ENCODE data around the gene PTPRE. TPM values are rescaled to one million over a fixed set of nuclear protein-coding genes. Genes with fewer than 3 reads are reported as not detected.

The PTPRE gene
- total RNA-seq, 1 donor from 2014 or later, result 20.9 TPM

DNA sequence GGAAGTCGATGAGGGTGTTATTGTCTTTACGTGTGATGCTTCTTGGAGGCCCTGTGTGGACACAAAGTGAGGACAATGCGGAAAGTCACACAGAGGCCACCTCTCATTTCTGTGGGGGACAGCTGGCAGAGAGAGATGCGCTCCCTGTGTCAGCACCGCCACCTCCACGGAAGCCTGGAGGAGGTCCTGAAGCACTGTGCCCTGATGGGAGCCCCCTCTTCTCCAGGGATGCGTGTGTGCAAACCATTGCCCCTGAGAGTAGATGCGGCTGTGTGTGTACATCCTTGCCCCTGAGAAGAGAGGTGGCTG is 2.0 kb downstream of the PTPRE start:
- DNase-seq, result no peak

DNA sequence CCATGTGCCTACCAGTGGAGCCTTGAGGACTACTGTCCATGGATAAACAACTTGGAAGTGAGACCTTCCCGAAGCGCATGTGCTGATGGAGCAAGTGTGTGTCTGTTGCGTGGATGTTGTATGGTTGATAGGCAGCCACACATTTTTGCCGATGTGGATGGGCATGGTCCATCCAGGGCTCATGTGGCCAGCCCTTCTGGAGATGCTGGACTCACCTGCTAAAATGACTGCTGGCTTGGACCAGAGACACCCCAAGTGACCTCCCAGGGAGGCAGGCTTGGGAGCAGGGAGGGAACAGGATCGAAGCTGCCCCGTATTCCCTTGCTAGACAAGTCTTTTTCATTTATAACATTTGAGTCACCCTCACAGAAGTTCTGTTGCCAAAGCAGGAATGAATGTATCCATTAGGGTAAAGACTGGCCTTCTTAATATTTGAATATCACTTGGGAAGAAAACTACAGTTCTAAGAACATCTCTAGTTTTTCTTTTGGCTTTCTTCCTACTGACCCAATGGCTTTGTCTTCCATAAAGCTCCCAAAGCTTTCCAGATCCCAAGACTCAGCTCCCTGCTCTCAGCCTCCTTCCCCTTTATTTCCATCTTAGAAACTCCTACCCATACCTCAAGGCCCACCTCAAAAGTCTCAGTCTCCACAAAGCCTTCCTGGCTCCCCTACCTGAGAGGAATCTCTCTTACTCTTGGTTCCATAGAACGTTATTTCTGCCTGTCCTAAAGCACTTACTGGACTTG is 3.0 kb downstream of the PTPRE start:
- no peak for DNase-seq

DNA sequence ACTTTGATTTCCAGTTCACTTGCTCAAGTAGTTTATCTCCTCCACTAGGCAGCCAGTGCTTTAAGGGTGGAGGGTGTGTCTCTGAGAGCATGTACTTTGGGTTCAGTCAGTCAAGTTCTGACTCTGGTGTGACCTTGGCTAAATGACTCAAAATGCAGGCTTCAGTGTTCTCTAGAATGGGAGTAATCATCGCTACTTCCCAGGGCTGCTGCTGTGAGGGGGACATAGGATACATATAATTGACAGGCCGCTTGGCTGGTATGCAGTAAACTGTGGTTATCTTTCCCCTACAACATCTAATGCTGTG is 3.5 kb downstream of the PTPRE start:
- no peak for DNase-seq

DNA sequence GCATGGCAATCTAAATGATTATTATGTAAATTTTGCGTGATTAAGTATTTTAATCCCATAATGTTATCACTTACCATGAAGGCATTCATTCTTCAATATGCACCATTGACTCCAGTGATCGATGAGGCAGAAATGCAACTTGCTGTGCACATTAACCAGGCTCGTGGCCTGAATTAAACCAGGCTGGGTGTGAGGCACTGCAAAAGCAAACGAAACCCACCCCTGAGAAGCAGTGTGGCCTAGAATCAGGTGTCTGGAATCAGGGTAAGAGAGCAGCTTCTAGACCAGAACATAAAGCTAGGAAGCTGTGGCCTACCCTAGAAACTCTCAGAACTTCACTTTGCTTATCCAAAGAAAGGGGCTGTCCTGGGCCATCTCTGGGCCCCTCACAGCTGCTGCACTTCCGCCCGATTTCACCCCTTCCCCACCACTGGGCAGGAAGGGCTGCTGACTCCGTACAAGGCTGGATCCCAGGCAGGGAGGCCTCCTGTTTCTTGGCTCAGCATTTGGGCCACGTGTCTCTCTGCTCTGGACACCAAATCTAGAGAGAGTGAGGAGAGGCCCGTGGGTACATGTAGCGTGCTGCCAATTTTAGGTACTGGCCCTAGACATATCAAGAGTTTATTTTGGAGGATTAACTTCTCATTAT is 4.4 kb downstream of the PTPRE start:
- no peak for DNase-seq

DNA sequence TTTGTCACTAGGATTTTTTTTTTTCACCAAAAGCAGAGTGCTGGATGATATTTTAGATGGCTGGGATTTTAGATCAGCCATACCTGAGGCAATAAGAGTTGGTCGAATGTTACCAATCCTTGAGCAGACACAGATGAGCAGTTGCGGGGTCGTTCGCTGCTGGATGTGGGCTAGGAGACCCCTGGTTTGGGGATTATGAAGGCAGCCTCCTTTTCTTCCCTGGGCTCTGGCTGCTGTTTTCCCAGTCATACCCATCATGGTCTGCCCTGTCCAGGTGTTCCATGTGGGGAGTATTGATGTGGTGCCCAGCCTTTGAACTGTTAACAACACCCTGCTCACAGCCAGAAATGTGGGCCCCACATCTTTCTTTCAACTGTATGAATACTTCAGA is 5.0 kb downstream of the PTPRE start:
- no peak for DNase-seq

DNA sequence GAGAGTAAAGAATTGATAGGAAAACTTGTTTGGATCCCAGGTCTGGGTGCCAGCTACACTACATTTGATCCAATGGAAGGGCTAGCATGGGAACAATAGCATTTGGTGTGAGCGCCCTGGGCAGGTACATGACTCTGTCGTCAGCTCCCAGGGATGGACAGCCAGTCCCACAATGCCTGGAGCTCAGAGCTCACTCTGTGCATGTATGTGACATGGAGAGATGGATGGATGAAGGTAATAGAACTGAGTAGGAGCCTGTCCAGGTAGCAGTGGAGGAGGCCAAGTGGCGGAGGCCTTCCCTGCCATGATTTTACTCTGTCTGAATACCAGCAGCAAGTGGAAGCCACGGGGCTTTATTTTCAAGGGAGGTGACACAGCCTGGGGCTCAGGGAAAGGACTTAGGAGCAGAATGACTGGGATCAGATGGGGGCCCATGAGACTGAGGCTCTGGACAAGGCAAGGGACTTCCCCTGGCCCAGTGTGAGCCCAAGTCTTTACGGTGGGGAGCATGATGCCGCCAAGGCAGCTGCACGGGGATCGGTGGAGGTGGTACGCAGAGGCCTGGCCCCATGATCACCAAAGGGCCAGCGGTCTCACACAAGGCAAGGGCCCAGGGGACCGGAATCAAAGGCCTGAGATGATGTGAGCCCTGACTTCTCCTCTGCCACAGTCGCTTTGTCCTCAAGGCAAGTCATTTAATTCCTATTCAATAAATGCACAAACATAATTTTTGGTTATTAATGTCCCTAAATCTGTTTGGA is 5.9 kb downstream of the PTPRE start:
- no peak for DNase-seq

DNA sequence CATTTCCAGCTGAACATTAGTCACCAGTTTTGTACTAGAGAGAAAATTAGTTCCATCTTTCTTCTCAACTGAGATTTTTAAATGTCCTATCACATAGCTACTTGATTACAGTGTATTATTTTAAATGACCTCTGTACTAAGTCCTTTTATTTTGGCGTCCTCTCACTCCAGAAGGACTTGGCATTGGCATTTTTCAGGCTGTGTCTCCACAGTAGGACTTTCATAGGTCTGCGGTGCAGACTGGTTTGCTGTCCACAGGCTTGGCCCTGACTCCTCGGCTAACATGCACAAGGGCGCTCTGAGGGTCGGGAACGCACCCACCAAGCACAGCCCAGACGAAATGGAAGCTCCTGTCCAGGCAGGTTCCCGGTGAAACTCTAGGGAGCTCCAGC is 6.5 kb downstream of the PTPRE start:
- no peak for DNase-seq

DNA sequence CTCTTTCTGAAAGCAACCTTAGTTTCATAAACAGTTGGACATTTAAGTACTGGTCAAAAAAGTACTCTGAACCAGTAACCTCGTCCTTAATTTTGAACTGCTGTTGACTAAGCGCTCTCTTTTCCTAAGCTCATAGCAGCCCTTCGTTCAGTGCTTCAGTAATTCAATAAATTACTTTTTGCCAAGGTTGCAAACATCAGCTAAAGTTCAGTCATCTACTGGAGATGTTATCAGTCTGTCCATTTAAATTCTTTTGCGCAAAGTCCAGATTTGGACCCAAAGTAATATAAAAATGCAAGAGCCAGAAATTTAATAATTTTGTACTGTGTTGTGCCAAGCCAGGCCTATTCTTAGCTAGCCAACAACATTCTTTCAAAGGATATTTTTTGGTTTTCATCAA is 8.4 kb downstream of the PTPRE start:
- DNase-seq, result no peak

DNA sequence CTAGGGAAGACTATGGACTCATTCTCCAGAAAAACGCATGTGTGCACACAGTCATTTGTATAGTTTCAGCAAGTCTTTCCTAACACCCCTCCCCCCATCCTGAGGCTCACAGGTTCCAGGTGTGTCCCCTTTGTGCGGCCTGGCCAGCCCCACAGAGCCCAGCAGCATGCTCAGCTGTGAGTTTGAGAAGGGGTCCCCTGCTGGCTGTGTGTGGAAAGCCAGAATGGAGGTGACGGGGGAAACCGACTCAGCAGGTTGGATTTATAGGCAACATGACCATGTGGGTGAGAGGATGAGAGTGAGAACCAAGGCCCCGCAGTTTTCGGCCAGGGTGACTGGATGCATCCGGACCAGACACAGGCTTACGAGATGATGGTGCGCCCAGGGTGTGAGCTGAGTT is 9.9 kb downstream of the PTPRE start:
- no peak for DNase-seq

DNA sequence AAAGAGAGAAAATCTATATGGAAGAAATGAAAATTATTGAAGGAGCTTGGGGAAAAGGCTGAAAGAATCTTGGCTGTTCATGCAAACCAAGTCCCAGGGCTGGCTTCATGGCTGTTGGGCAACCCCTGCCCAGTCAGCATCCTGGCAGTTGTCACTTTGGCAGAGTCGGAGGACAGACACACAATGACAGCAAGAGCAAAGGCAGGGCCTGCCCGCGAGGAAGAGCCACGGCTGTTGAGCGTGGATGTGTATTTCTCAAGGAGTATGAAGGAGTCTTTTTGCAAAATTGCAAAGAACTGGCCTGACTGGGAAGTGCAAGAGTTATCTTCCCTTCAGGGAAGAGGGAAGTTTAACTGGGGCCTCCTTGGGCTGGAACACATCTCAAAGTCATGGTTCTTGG is 11.7 kb downstream of the PTPRE start:
- no peak for DNase-seq

DNA sequence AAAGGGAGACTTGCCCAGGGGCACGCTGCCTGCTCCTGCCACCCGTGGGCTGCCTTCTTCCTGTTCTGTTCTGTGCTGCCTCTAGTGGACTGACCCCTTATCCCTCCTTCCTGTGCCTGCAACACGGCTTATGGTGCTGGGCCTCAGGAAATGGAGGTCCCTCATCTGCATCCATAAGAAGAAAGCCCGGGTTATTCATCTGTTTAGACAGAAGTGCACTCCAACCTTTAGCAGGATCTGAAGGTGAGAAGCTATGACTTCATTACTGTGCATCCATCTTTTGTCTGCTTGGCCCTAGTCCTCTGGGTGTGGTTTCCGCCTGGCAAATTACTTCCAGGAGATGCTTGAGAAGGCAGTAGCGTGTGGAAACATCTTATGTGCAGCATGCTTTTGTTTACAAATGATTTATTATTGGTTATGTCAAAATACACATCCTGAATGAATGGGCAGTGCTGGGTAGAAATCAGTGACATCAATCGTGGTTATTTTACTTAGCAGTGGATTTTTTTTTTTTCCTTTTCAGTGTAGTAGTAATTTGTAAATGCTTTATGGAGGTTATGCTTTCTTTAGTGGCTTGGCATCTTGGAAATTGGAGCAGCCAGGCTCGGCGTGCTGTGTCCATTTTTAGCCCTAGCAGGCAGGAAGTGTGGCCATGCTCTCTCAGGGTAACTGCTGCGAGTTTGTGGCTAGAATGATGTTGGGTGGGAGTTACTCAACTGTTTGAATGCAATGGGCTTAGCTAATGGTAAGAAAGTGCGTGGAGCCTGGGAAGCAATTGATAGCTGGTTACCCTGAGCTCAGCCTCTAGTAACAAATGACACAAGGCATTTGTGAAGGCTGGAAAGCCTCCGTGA is 12.7 kb downstream of the PTPRE start:
- DNase-seq, result no peak

DNA sequence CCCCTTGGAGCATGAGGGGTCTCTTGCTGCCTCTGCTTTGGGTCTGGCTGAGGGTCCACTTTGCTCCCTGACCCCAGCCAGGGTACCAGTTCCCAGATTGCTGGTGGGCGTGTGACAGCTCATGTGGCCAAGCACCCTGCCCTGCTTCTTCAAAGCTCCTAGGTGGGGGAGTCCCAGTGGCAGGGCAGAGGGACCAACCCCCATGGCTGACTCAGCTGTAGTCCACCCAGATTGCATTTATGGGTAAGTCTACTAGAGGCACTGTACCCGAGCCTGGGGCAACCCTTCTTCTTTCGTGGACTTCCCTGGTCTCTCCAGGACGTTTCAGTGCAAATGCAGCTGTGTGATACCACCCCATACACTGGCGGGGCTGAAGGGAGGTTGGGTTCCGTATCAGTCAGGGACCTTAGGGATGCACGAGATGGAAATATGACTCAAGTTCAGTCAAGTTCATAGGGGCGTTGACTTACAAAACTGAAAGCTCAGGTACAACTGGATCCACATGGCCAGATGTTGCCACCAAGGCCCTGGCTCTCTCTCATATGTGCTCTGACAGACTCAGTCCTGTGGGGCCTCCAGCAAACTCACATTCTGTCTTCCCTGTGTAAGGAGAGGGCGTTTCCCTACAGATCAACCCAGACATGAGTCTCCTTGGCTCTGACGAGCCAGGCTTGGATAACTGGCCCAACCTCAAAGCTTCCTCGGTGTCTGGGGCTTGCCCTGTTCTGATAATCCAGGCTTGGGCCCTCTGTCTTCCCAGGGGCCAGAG is 13.6 kb downstream of the PTPRE start:
- DNase-seq, result no peak

DNA sequence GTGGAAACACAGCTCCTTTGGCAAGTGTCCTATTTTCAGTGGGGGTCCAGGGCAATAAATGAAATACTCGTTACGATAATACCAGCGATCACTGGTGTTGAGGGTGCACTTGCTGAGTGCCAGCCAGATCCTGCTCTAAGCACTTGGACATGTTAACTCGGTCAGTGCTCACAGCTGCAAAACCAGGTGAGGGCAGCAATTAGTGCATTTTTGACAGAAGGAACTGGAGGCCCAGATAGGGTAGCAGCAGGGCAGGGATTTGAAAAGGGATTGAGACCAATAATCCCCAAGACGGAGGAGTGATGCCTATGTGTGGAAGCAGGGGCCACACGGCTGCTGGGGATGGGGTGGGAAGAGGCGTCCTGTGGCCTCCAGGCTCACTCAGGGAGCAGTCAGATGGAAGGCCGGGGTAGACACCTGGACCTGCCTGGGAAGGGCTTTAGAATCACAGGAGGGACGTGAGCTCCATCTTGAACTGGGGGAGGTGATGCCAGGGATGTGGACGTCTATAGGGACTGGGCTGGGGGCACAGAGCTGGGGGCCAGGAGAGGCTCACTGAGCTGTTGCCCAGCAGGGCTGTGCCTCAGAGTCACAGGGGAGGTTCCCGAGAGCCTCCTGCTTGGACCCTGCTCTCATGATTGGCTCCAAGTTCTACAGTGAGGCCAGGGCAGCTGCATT is 14.3 kb downstream of the PTPRE start:
- DNase-seq, result no peak

DNA sequence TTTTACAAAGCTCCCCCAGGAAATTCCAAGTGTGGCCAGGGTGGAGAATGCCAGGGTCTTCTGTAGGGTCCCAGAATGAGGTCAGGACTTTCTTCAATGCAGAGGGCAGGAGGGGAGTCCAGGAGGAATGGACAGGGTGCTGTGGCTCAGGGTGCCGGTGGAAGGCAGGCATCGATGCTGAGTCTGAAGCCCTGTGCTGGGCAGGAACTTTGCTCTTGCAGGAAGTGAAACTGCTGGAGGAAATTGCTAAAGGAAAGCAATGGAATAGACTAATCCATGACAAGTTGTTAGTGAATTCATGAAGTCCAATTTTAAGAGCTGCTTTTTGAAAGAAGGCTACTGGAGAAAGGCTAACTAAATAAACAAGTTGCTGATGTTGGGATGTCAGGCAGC is 14.8 kb downstream of the PTPRE start:
- no peak for DNase-seq

DNA sequence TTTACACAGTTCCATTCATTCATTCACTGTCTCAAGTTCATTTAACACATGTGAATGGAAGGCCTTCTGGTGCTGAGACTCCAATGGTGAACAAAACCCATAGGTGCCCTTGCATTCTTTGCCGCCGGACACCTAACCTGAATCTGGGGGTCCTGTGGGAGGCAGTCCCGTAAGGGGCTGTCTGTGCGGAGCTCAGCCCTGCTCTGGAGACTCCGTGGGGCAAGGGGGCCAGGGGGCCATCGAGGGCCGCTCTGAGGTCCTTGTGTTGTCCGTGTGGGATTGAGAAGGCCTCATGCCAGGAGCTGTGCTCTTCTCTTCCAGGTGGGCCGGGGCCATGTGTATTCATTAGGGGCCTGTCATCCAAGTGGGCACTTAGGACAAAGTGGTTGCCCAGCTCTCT is 15.3 kb downstream of the PTPRE start:
- DNase-seq, result no peak

DNA sequence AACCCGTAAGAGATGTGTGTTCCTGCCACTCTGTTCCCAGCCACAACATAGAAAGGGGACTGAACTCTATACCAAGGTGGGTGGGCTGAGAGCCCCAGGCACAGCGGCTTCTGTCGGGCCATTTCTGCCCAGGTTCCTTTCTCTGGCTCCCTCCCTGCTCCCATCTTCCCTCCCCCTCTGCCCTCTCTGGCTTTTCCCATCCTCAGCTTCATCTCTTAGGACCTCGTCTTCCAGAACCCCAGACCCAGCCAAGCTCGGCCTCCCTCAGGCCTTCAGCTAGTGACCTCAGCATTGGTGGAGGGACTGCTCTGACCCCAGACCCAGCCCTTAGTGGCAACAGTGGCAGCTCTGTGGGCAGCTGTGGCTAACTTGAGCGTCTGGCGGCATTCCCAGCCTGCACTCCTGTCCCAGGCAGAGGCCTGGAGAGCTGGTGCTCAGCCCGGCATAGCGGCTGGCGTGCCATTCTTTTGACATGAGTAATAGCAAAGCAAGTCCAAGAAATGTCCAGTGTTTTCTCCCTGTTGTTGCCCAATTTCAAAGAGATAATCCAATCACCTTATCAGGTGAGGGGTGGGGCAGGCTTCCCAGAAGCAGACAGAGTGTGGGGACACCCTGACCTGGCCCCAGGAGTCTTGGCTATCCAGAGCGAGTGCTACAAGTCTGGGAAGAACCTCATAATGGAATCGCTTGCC is 15.9 kb downstream of the PTPRE start:
- no peak for DNase-seq

DNA sequence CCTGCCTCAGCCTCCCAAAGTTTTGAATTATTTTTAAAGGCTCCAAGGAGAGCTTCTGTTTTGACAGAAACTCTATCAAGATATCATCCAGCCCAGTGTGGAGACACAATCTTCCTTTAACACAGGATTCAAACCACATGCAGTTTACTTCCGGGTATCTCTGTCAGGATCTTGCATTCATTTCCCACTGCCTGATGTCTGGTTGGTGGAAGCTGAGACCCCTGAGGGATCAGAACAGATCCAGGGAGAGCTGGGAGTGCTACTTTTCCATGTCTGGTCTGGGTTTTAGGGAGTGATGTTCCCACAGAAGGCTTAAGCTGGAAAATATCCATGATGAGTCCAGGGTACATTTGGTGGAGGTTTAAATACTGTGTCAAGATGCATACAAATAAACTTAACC is 16.7 kb downstream of the PTPRE start:
- no peak for DNase-seq

DNA sequence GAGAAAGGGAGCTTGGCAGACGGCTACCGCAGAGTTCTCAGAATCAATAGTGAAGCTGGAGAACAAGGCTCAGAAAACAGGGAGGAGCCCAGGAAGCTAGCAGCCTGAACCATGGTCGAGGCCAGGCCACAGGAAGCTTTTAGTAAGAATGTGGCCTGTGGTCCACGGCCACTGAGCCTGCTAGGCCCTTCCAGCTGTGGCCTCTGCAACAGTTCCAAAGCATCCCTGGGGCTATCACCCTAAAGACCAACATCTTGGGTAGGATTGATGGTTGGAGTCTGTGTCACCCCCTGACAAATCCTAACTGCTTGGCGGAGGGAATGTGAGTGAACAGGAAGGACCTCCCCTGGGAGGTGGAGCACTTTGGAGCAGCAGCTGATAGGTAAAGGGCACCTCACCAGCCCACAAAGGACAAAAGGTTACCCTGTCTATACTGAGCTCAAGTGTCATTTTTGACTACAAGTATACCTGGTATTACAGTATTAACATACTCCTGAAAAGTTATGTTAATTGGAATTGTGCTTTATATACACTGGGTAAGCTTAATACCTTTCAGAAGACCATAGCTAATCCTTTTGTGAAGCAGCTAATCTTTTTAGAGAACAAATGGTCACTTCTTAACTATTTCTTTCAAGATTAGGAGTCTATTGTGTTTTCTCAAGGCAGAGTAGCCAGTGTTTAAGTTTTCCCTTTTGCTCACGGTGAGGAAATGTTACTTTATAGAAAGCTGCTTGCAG is 18.7 kb downstream of the PTPRE start:
- no peak for DNase-seq

DNA sequence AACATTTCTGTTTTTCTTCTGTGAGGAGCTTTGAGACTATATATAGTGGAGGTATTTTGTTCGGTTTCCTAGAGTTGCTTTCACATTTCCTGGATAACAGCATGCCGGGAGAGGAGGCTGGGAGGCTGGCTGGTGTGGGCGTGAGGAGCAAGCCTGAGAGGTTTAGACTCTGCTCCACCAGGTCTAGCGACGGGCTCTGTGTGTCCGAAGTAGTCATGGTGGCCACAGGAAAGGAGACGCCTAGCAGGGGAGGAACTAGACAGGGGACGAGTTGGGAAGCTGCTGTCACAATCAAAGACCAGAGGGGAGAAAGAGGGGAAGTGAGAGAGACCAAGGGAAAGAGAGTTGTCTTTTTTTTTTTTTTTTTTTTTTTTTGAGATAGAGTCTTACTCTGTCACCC is 19.6 kb downstream of the PTPRE start:
- no peak for DNase-seq
